Ectodermal cell (in vitro differentiated cells): ENCODE measurements around the gene CA10.

Source experiments
- H3K27ac ChIP-seq: 2 replicates; pipeline ENCODE4 v1.7.0; 2013; ENCODE audit warnings: mild to moderate bottlenecking, low read depth, low read length; ENCODE audit not compliant: insufficient read depth, poor library complexity, severe bottlenecking
- H3K27me3 ChIP-seq: 2 replicates; pipeline ENCODE4 v1.7.0; 2013; ENCODE audit warnings: mild to moderate bottlenecking, low read length; ENCODE audit not compliant: insufficient read depth, control insufficient read depth, poor library complexity, severe bottlenecking
- H3K36me3 ChIP-seq: one replicate; pipeline ENCODE4 v1.7.0; 2013; ENCODE audit warnings: low read length; ENCODE audit not compliant: control insufficient read depth, insufficient read depth
- H3K4me1 ChIP-seq: one replicate; pipeline ENCODE4 v1.7.0; 2013; ENCODE audit warnings: low read length; ENCODE audit not compliant: control insufficient read depth, insufficient read depth
- H3K4me3 ChIP-seq: 2 replicates; pipeline ENCODE4 v1.7.0; 2013; ENCODE audit warnings: low read depth, low read length, control low read depth; ENCODE audit not compliant: insufficient read depth
- H3K9me3 ChIP-seq: 2 replicates; pipeline ENCODE4 v1.7.0; 2013; ENCODE audit warnings: mild to moderate bottlenecking, low read length, moderate library complexity; ENCODE audit not compliant: control insufficient read depth
- WGBS, 2 experiments: methylation state at CpG; one replicate each; pipeline ENCODE4 v1.1.7; 2013; ENCODE audit warnings: missing lambda C conversion rate in 2 of 2; 5-methylcytosine and 5-hydroxymethylcytosine counted together

The CA10 gene

GRCh38 chr17:51745993-51746392 lies 412.5 kb downstream of the CA10 start:
- Histone ChIP-seq H3K27ac (peak overlapping the region; percentile 40), H3K9me3 (no peaks in the 10 kb centered on the region), H3K36me3 (no peaks in the 10 kb centered on the region), H3K27me3 (no peaks in the 10 kb centered on the region), H3K4me3 (no peak overlapping the region), H3K4me1 (peaks cover 3% of the 10 kb centered on the region)
- 90 to 91% methylated on average over 2 of the region's 2 CpGs for WGBS, 2 experiments

GRCh38 chr17:51743477-51743876 lies 415.0 kb downstream of the CA10 start:
- no peak overlapping the region for H3K4me3 ChIP-seq
- WGBS, 2 experiments: 95 to 97% methylated on average over 2 to 4 of the region's 4 CpGs
- H3K4me1 ChIP-seq: peaks cover 12% of the 10 kb centered on the region
- H3K27ac ChIP-seq: no peak overlapping the region
- no peaks in the 10 kb centered on the region for H3K9me3 ChIP-seq
- H3K27me3 ChIP-seq: no peaks in the 10 kb centered on the region
- no peaks in the 10 kb centered on the region for H3K36me3 ChIP-seq

GRCh38 chr17:51742571-51742970 lies 415.9 kb downstream of the CA10 start:
- Histone ChIP-seq H3K9me3 (no peaks in the 10 kb centered on the region), H3K36me3 (no peaks in the 10 kb centered on the region), H3K27ac (no peak overlapping the region), H3K4me3 (no peak overlapping the region), H3K27me3 (no peaks in the 10 kb centered on the region), H3K4me1 (peaks cover 12% of the 10 kb centered on the region)

- no peaks in the 10 kb centered on the region for H3K36me3 ChIP-seq
- H3K9me3 ChIP-seq: no peaks in the 10 kb centered on the region
- no peak overlapping the region for H3K27ac ChIP-seq
- H3K4me3 ChIP-seq: no peak overlapping the region
- peaks cover 11% of the 10 kb centered on the region for H3K4me1 ChIP-seq
- no peaks in the 10 kb centered on the region for H3K27me3 ChIP-seq
These were observed 417.1 kb downstream of the CA10 start for GRCh38 chr17:51741458-51741857.

GRCh38 chr17:51740531-51740930 lies 418.0 kb downstream of the CA10 start:
- 83% methylated on average over 5 of the region's 5 CpGs for WGBS, 2 experiments
- no peak overlapping the region for H3K27ac ChIP-seq
- no peaks in the 10 kb centered on the region for H3K27me3 ChIP-seq
- no peak overlapping the region for H3K4me3 ChIP-seq
- H3K4me1 ChIP-seq: peaks cover 9% of the 10 kb centered on the region
- H3K9me3 ChIP-seq: no peaks in the 10 kb centered on the region
- no peaks in the 10 kb centered on the region for H3K36me3 ChIP-seq

- H3K9me3 ChIP-seq: no peaks in the 10 kb centered on the region
- peaks cover 9% of the 10 kb centered on the region for H3K4me1 ChIP-seq
- H3K4me3 ChIP-seq: no peak overlapping the region
- no peak overlapping the region for H3K27ac ChIP-seq
- no peaks in the 10 kb centered on the region for H3K27me3 ChIP-seq
- no peaks in the 10 kb centered on the region for H3K36me3 ChIP-seq
- WGBS, 2 experiments: 67 to 71% methylated on average over 6 of the region's 6 CpGs
These were observed 419.1 kb downstream of the CA10 start for GRCh38 chr17:51739245-51739886.

- Histone ChIP-seq H3K27ac (no peak overlapping the region), H3K4me3 (no peak overlapping the region), H3K9me3 (no peaks in the 10 kb centered on the region), H3K36me3 (no peaks in the 10 kb centered on the region), H3K27me3 (no peaks in the 10 kb centered on the region), H3K4me1 (peaks cover 24% of the 10 kb centered on the region)
- WGBS, 2 experiments: 89 to 95% methylated on average over 2 of the region's 2 CpGs
These were observed 422.2 kb downstream of the CA10 start for GRCh38 chr17:51736356-51736755.

- 96% methylated on average over 2 of the region's 2 CpGs for WGBS, 2 experiments
- H3K4me1 ChIP-seq: peaks cover 20% of the 10 kb centered on the region
- no peaks in the 10 kb centered on the region for H3K27me3 ChIP-seq
- H3K27ac ChIP-seq: no peak overlapping the region
- no peaks in the 10 kb centered on the region for H3K36me3 ChIP-seq
- no peak overlapping the region for H3K4me3 ChIP-seq
- H3K9me3 ChIP-seq: no peaks in the 10 kb centered on the region
These were observed 423.5 kb downstream of the CA10 start for GRCh38 chr17:51734976-51735375.

- Histone ChIP-seq H3K27me3 (no peaks in the 10 kb centered on the region), H3K36me3 (no peaks in the 10 kb centered on the region), H3K4me1 (peaks cover 17% of the 10 kb centered on the region), H3K4me3 (no peak overlapping the region), H3K9me3 (no peaks in the 10 kb centered on the region), H3K27ac (no peak overlapping the region)
- WGBS, 2 experiments: 90 to 94% methylated on average over 4 of the region's 4 CpGs
These were observed 424.1 kb downstream of the CA10 start for GRCh38 chr17:51734462-51734861.

GRCh38 chr17:51733166-51733565 lies 425.3 kb downstream of the CA10 start:
- Histone ChIP-seq H3K36me3 (no peaks in the 10 kb centered on the region), H3K4me1 (peaks cover 15% of the 10 kb centered on the region), H3K27ac (peak overlapping the region; percentile 80), H3K27me3 (no peaks in the 10 kb centered on the region), H3K4me3 (no peak overlapping the region), H3K9me3 (no peaks in the 10 kb centered on the region)
- WGBS, 2 experiments: 16 to 20% methylated on average over 6 of the region's 6 CpGs
